D721Med (cell line): ENCODE measurements around the gene NMBR.
"Not testable (repeated sequence)": the region's sequence is repeated elsewhere in the genome, so short reads cannot be mapped to it uniquely, and the experiment has no call there.

Experiments used
- DNase-seq: peaks from one replicate; pipeline ENCODE4 v3.0.0; 2011; ENCODE audit warnings: low spot score; ENCODE audit not compliant: insufficient read length
- FAIRE-seq: peaks from 2 replicates; lab custom pipeline; 2011; peaks lifted over from hg19 to GRCh38; lab: Jason Lieb, UNC
- TF ChIP-seq, protein P1 (sequence below): IDR thresholded peaks from 2 replicates; pipeline ENCODE4 v1.5.1; 2012; ENCODE audit warnings: mild to moderate bottlenecking, control low read depth; ENCODE audit not compliant: insufficient read depth; ENCODE audit errors: missing control alignments

NMBR gene

GRCh38 chr6:142172758-142173157 lies 25.8 kb upstream of the NMBR start:
- TF ChIP-seq, protein P1, sequence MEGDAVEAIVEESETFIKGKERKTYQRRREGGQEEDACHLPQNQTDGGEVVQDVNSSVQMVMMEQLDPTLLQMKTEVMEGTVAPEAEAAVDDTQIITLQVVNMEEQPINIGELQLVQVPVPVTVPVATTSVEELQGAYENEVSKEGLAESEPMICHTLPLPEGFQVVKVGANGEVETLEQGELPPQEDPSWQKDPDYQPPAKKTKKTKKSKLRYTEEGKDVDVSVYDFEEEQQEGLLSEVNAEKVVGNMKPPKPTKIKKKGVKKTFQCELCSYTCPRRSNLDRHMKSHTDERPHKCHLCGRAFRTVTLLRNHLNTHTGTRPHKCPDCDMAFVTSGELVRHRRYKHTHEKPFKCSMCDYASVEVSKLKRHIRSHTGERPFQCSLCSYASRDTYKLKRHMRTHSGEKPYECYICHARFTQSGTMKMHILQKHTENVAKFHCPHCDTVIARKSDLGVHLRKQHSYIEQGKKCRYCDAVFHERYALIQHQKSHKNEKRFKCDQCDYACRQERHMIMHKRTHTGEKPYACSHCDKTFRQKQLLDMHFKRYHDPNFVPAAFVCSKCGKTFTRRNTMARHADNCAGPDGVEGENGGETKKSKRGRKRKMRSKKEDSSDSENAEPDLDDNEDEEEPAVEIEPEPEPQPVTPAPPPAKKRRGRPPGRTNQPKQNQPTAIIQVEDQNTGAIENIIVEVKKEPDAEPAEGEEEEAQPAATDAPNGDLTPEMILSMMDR = no peak
- FAIRE-seq (no peak), DNase-seq (no peak)

GRCh38 chr6:142171351-142171750 lies 24.4 kb upstream of the NMBR start:
- no peak for DNase-seq
- TF ChIP-seq, protein P1 = no peak
- no peak for FAIRE-seq

- FAIRE-seq (no peak), DNase-seq (no peak)
- TF ChIP-seq, protein P1 = no peak
Observed at GRCh38 chr6:142167486-142167885, 20.6 kb upstream of the NMBR start.

GRCh38 chr6:142167071-142167470 lies 20.1 kb upstream of the NMBR start:
- TF ChIP-seq, protein P1 = no peak
- no peak for FAIRE-seq

GRCh38 chr6:142165227-142165626 lies 18.3 kb upstream of the NMBR start:
- FAIRE-seq (no peak), DNase-seq (no peak)
- TF ChIP-seq, protein P1 = no peak

More at GRCh38 chr6:142167071-142167470, 20.1 kb upstream of the NMBR start:
- no peak for DNase-seq

DNA sequence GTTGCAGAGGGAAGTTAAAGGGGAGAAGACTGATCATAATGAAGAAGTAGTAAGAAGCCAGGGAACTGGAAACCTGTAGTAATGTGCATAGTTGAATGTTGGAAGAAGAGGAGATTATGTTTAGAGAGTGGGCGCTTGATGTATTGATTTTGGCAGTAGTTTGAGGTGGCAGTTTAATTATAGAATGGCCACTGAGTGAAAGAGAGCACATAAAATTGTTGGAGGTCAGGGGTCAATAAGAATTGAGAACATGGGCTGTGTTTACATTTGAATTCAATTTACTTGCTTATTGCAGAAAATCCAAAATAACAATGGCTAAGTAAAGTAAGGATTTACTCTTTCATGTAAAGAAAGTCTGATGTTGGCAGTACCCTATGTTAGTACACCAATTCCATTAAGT lies 15.9 kb upstream of the NMBR start:
- DNase-seq = no peak

DNA sequence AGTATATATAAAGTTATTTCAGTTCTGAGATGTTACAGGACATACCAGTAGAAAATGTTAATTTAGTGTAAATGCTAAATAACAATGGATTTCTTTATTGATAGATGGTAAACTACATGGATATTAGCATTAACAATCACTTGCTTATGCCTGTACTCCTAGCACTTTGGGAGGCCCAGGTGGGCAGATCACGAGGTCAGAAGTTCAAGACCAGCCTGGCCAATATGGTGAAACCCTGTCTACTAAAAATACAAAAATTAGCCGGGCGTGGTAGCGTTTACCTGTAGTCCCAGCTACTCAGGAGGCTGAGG lies 9.8 kb upstream of the NMBR start:
- FAIRE-seq, DNase-seq: not testable (repeated sequence)

More for the DNA sequence above, 15.9 kb upstream of the NMBR start:
- TF ChIP-seq, protein P1 = no peak
- no peak for FAIRE-seq

DNA sequence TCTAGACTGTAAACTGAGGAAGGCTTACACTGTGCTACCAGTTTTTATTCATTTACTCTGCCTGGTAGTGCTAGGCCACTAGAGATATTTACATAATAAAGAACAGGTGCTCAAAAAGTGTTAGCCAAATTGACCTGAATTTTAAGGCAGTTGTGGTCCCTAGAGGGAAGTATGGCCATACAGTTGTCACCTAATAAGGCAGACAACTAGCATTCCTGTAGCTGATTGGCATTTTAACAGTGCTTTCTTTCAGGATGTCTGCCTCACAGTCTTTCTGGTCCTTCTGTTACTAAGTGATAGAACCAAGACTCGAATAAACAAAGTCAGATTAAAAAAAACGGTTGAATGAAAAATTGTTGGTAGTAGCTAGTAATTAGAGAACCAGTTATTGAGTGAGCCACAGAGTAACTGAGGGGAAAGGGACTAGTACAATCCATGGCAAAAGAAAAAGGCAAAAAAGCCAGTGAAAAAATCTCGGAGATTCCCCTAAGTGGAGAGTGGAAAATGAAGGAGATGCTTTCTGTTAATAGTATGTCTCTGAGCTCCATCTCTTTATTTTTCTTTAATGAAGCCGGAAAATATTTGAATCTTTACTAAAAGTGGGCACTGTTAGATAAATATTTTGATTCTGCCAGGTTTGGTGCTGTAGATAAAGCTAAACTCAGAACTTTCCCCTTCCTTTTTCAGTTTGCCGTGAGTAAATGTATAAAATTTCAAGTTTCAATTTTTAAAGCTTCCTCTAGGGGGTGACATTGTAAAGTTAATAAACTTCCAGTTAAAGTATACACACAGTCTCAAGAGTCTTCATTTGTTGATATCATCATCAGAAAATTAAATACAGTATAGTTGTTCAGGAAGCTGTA lies 9.2 kb upstream of the NMBR start:
- TF ChIP-seq, protein P1 = peak; percentile 44
- DNase-seq (no peak), FAIRE-seq (no peak)
